GM20431 (cell line): ENCODE data around the gene SP2.
"Not testable (repeated sequence)": the region's sequence is repeated elsewhere in the genome, so short reads cannot be mapped to it uniquely, and the experiment has no call there.

Experiments
- in situ Hi-C: fragments of 300-500 bp; cut with MseI, MboI; formaldehyde crosslinking; loops from one replicate; pipeline ENCODE4 v1.15.0; 2020; ENCODE audit warnings: low sequenced_read_pairs; ENCODE audit not compliant: unreplicated experiment

The SP2 gene

DNA sequence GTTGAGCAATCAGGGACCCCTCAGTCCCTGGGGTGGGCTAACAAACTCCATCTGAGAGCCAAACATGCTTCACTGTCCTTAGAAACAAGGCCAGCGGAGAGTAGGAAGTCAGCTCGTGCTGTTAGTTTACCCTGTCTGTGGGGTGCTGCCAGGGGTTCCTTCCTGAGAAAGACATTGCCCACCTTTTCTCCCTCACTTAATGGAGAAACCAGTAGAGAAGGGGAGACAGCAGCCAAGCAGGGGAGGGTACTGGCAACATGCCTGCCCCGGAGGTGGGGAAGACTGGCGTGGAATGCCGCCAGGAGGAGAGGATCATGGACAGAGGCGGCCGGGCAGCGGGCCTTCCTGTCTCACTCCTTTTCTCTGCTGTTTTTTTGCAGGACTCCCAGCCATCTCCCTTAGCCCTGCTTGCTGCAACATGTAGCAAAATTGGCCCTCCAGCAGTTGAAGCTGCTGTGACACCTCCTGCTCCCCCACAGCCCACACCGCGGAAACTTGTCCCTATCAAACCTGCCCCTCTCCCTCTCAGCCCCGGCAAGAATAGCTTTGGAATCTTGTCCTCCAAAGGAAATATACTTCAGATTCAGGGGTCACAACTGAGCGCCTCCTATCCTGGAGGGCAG lies 19.9 kb downstream of the SP2 start:
- in situ Hi-C loops: no loop called here

DNA sequence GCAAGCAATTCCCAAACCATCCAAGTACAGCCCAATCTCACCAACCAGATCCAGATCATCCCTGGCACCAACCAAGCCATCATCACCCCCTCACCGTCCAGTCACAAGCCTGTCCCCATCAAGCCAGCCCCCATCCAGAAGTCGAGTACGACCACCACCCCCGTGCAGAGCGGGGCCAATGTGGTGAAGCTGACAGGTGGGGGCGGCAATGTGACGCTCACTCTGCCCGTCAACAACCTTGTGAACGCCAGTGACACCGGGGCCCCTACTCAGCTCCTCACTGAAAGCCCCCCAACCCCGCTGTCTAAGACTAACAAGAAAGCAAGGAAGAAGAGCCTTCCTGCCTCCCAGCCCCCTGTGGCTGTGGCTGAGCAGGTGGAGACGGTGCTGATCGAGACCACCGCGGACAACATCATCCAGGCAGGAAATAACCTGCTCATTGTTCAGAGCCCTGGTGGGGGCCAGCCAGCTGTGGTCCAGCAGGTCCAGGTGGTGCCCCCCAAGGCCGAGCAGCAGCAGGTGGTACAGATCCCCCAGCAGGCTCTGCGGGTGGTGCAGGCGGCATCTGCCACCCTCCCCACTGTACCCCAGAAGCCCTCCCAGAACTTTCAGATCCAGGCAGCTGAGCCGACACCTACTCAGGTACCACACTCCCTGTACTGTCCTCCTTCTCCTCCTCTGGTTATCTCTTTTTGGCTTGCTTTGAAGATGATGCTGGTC lies 20.6 kb downstream of the SP2 start:
- in situ Hi-C loops: no loop called here

- in situ Hi-C loops: no loop called here
These were observed 21.5 kb downstream of the SP2 start for GRCh38 chr17:47917581-47917980.

DNA sequence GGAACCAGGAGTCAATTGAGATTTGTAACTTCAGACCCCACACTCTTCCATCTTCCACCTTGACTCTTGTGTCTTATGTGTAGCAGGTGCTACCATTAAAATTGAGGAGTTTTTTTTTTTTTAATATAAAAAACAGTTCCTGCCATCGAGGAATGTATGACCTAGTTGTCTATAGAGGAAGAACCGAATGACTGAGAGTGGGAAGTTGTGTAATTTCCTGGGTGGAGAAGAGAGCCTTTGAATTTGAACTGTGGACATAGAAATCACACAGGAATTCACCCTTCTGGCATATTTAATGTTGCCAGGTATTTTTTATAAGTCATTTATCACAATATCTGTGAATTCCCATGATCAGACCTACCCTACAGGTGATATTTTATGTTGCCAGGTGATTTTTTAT lies 22.0 kb downstream of the SP2 start:
- in situ Hi-C loops: no loop called here

DNA sequence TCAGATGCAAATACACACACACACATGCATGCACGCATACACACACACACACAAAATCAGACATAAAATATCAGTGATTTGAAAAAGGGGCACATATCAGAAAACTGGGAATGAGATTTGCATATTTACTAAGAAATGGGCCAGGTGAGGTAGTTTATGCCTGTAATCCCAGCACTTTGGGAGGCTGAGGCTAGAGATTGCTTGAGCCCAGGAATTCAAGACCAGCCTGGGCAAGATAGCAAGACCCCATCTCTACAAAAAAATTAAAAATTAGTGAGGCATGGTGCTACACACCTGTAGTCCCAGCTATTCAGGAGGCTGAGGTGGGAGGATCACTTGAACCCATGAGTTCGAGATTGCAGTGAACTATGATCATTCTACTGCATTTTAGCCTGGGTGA lies 23.0 kb downstream of the SP2 start:
- in situ Hi-C loops: no loop called here

DNA sequence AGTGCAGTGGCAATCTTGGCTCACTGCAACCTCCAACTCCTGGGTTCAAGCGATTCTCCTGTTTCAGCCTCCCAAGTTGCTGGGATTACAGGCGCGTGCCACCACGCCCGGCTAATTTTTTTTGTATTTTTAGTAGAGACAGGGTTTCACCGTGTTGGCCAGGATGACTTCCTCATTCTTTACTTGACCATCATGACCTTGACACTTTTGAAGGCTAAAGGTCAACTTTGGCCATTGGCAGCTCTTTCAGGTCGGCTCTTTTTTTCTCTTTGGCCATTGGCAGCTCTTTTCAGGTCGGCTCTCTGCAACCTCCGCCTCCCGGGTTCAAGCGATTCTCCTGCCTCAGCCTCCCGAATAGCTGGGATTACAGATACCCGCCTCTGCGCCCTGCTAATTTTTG lies 23.9 kb downstream of the SP2 start:
- in situ Hi-C loops: not testable (repeated sequence)

GRCh38 chr17:47924785-47925677 lies 29.0 kb downstream of the SP2 start:
- in situ Hi-C loops: no loop called here

- in situ Hi-C loops: no loop called here
These were observed 29.6 kb downstream of the SP2 start for GRCh38 chr17:47925678-47925988.

DNA sequence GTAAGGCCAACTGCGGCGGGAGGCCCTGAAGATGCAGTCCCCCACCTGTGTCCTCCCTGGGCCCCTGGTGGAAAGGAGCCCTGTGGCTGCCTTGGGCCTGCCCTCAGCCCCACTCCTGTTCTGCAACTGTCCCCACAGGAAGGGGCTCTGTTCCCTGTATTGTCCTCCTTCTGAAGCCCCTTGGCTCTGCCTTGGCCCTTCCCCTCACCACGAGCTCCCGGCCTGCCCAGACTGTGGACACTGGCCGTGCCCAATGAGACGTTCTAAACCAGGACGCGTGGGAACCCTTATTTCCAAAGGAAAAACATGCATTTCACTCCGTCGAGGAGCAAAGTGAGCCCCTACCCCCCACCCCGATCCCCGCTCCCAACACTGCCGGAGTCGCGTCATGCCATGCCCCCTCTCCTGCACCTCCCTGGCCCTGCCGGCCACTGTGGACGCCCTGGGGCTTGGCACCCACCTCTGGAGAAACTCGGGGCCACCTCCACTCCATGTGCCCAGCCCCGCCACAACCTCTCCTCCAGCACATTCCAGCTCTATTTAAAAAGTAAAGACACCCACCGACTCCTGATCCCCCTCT lies 31.9 kb downstream of the SP2 start:
- in situ Hi-C loops: no loop called here

- in situ Hi-C loops: no loop called here
These were observed 32.4 kb downstream of the SP2 start for GRCh38 chr17:47928415-47928814.

DNA sequence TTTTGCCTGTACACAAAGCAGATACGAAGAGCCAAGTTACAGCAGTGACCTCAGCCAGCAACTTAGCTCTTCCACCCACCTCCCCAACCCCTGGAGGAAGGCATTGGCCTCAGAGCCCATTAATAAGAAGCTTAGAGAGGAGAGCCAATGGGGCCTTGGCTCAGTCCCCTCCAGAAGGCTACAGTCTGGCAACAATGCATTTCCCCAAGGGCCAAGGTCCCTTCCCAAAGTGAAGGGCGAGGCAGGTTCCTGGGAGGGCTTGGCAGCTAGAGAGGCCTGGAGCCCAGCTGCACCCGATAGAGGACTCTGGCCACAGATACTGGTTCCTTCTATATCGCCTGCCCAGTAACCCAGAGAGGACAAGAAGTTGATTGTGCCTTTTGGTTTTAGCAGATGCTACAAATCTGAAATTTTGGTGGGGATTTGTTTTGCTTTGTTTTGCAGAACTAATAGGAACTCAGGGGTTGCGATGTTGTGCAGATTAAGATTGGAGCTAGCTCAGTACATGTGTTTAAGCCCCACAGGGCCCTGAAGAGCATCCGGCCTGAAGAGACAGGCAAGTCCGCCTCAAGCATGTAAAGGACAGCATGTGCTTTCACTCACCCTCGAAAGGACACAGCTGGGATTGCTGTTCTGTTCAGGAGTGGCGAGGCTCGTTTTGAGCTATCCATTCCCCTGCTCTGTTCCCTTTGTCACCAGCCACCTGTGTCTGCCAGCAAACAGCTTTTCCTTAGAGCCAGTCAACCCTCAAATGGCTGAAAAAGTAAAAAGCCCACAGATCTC lies 33.4 kb downstream of the SP2 start:
- in situ Hi-C loops: no loop called here

GRCh38 chr17:47931848-47932247 lies 35.8 kb downstream of the SP2 start:
- in situ Hi-C loops: no loop called here

GRCh38 chr17:47934856-47935255 lies 38.8 kb downstream of the SP2 start:
- in situ Hi-C loops: no loop called here

- in situ Hi-C loops: not testable (repeated sequence)
These were observed 39.4 kb downstream of the SP2 start for GRCh38 chr17:47935468-47935867.

DNA sequence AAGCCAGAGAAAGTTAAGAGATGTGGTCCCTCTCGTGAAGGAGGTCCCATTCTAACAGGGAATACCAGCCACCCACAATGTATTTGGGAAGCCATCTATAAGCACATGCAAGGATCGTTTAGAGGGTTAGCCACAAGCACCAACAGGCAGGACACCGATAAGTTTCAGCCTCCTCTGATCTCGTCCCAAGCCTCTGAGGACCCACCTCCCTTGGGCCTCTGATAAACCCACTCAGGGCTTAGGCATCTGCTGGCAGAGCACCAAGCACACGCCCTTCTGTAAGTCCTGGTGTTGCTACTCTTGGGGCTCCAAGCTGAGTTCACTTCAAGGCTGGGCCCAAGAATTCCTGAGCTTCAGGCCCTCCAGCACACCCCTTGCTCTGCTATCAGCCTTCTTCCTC lies 39.9 kb downstream of the SP2 start:
- in situ Hi-C loops: no loop called here

- in situ Hi-C loops: no loop called here
These were observed 41.9 kb downstream of the SP2 start for GRCh38 chr17:47937941-47938340.

DNA sequence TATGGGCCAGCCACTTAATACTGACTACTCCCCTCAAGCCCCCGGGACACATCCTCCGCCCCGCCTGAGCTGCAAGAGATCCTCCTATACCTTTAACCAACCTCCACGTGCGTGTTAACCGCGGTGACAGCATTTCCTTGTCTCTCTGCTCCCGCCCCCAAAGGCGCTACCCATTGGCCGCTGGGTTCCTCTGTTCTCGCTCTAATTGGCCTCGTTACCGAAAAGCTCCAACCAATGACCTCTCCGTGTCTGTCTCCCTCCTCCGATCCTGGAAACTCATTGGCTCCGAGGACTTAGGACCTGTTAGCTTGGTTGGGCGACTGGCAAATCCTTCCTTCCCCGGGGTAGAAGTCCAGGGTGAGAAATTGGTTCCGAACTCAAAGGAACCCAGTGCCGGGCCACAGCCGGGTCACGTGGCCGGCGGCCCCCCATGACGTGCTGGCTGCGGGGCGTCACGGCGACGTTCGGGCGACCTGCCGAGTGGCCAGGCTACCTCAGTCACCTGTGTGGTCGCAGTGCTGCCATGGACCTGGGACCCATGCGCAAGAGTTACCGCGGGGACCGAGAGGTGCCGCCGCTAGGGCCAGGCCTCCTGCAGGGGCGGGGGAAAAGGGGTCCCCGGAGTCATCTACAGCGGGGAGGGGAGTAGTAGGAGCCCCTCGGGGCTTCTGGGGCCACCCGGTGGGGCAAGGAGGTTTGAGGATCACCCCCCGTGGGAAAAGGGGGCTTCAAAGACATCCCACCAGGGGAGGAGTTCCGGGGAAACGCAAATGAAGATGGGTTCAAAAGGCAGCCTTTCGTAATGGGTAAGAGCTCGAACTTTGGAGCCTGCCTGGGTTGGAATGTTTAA lies 45.4 kb downstream of the SP2 start, which contains the start of gene PNPO:
Gene PNPO (plus strand): TSS at position 326 of the 850 bp plus-strand sequence. CDS start 105 bp downstream, at position 431.
- in situ Hi-C loops: no loop called here

DNA sequence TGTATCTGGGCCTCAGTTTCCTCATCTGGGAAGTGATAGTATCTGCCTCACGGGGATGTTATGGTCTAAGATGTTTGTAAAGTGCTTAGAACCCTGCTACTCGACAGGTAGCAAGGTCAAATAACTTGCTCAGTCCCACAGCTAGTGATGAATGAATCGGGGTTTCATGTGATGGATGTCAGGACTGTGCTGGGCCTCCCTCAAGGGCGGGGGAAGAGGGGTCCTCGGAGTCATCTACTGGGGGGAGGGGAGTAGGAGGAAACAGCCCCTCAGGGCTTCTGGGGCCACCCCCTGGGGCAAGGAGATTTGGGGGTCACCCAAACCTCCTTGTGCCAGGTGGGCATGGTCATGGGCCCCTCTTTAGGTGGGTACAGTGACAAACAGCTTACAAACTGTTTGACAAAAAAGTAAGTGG lies 46.1 kb downstream of the SP2 start:
- in situ Hi-C loops: no loop called here

- in situ Hi-C loops: no loop called here
These were observed 46.5 kb downstream of the SP2 start for GRCh38 chr17:47942568-47942967.
